HG03378 (cell line): Measurements from ENCODE around the gene RANBP3.
"Not testable (repeated sequence)": the region's sequence is repeated elsewhere in the genome, so short reads cannot be mapped to it uniquely, and the experiment has no call there.

ENCODE experiments used
- ATAC-seq: cut with Tn5 transposase; IDR thresholded peaks from one replicate; pipeline ENCODE4 v1.9.1; 2021; ENCODE audit warnings: mild to moderate bottlenecking, moderate library complexity; ENCODE audit not compliant: unreplicated experiment

RANBP3 gene

GRCh38 chr19:6006896-6007295, 29.0 kb upstream of the RANBP3 start:
- ATAC-seq, result no peak

GRCh38 chr19:6006070-6006446, 28.1 kb upstream of the RANBP3 start:
- not testable (repeated sequence) for ATAC-seq

- no peak for ATAC-seq
Measured at GRCh38 chr19:6005321-6006069, 27.6 kb upstream of the RANBP3 start.

- no peak for ATAC-seq
Measured at GRCh38 chr19:6003976-6004375, 26.0 kb upstream of the RANBP3 start.

GRCh38 chr19:6002591-6002990, 24.7 kb upstream of the RANBP3 start:
- no peak for ATAC-seq

GRCh38 chr19:6000228-6000847, 22.4 kb upstream of the RANBP3 start:
- ATAC-seq, result no peak

- ATAC-seq, result no peak
Measured at GRCh38 chr19:5999693-6000092, 21.8 kb upstream of the RANBP3 start.

- no peak for ATAC-seq
Measured at GRCh38 chr19:5997371-5997770, 19.4 kb upstream of the RANBP3 start.

GRCh38 chr19:5996623-5997320, 18.8 kb upstream of the RANBP3 start:
- ATAC-seq, result no peak

GRCh38 chr19:5996102-5996501, 18.2 kb upstream of the RANBP3 start:
- ATAC-seq, result no peak

GRCh38 chr19:5995606-5996005, 17.7 kb upstream of the RANBP3 start:
- no peak for ATAC-seq

GRCh38 chr19:5994405-5995165, 16.6 kb upstream of the RANBP3 start:
- ATAC-seq, result no peak

GRCh38 chr19:5993648-5994358, 15.9 kb upstream of the RANBP3 start:
- no peak for ATAC-seq

GRCh38 chr19:5993201-5993600, 15.3 kb upstream of the RANBP3 start:
- ATAC-seq, result no peak

GRCh38 chr19:5992756-5993155, 14.8 kb upstream of the RANBP3 start:
- no peak for ATAC-seq

GRCh38 chr19:5991244-5991838, 13.4 kb upstream of the RANBP3 start:
- ATAC-seq, result no peak

- no peak for ATAC-seq
Measured at GRCh38 chr19:5990289-5990797, 12.4 kb upstream of the RANBP3 start.

GRCh38 chr19:5989388-5990074, 11.6 kb upstream of the RANBP3 start:
- no peak for ATAC-seq
